Common myeloid progenitor, CD34-positive (primary cell): ENCODE measurements around the gene MFSD12. TPM values are rescaled to one million over a fixed set of nuclear protein-coding genes. Genes with fewer than 3 reads are reported as not detected.

Experiments used
- CTCF ChIA-PET: fragments of 350-600 bp; sonication (Branson Sonifier 250); formaldehyde crosslinking; loops from one replicate; lab custom pipeline; 2021; ENCODE audit warnings: antibody characterized with exemption; lab: Charles Lee
- POLR2A ChIA-PET: fragments of 350-600 bp; sonication (Branson Sonifier 250); formaldehyde crosslinking; loops from one replicate; lab custom pipeline; 2021; ENCODE audit warnings: antibody characterized with exemption; lab: Charles Lee
- DNase-seq, 3 donors: peaks; one replicate each; pipeline versions ENCODE4 v3.0.0 to v3.0.0-alpha.2; 2013
- H3K27ac ChIP-seq, 2 experiments: 1 replicate in 1 of 2; 2 replicates in 1 of 2; pipeline ENCODE4 v1.7.0; 2013; ENCODE audit warnings: inconsistent platforms in 2 of 2, low read length in 2 of 2, mild to moderate bottlenecking in 2 of 2, low read depth in 1 of 2, moderate library complexity in 1 of 2; ENCODE audit not compliant: severe bottlenecking in 2 of 2, insufficient read depth in 1 of 2, poor library complexity in 1 of 2
- H3K27me3 ChIP-seq, 5 experiments: replicated peaks in 2 of 5; 1 replicate in 3 of 5; 2 replicates in 2 of 5; pipeline versions ENCODE4 v1.6.1 to v1.7.0; 2013; ENCODE audit warnings: low read length in 4 of 5, mild to moderate bottlenecking in 2 of 5, moderate library complexity in 2 of 5, inconsistent platforms in 1 of 5; ENCODE audit not compliant: insufficient read depth in 5 of 5, control insufficient read depth in 4 of 5
- H3K36me3 ChIP-seq, 4 experiments: 1 replicate in 2 of 4; 2 replicates in 2 of 4; pipeline versions ENCODE4 v1.6.1 to v1.7.0; 2013; ENCODE audit warnings: low read length in 3 of 4, control low read depth in 1 of 4, mild to moderate bottlenecking in 1 of 4; ENCODE audit not compliant: control insufficient read depth in 4 of 4, insufficient read depth in 4 of 4
- H3K4me1 ChIP-seq, 4 experiments: 1 replicate in 3 of 4; 2 replicates in 1 of 4; pipeline versions ENCODE4 v1.6.1 to v1.7.1; 2013; ENCODE audit warnings: low read length in 3 of 4, mild to moderate bottlenecking in 3 of 4, control low read depth in 1 of 4, inconsistent platforms in 1 of 4, moderate library complexity in 1 of 4; ENCODE audit not compliant: control insufficient read depth in 4 of 4, insufficient read depth in 4 of 4; ENCODE audit errors: control extremely low read depth in 1 of 4
- H3K4me3 ChIP-seq, 7 experiments: 1 replicate in 4 of 7; 2 replicates in 3 of 7; pipeline versions ENCODE4 v1.5.1 to v1.7.0; 2013; ENCODE audit warnings: mild to moderate bottlenecking in 7 of 7, low read length in 6 of 7, moderate library complexity in 6 of 7, inconsistent platforms in 2 of 7, low read depth in 2 of 7, control low read depth in 1 of 7; ENCODE audit not compliant: insufficient read depth in 4 of 7, control insufficient read depth in 1 of 7; ENCODE audit errors: extremely low read depth in 1 of 7
- H3K9me3 ChIP-seq, 5 experiments: 1 replicate in 4 of 5; 2 replicates in 1 of 5; pipeline versions ENCODE4 v1.6.1 to v1.7.1; 2013; ENCODE audit warnings: low read length in 4 of 5, mild to moderate bottlenecking in 2 of 5, inconsistent platforms in 1 of 5, low read depth in 1 of 5, moderate library complexity in 1 of 5; ENCODE audit not compliant: control insufficient read depth in 4 of 5, insufficient read depth in 2 of 5; ENCODE audit errors: control extremely low read depth in 1 of 5
- WGBS: methylation state at CpG from one replicate; pipeline ENCODE4 v1.1.5; 2013; ENCODE audit not compliant: insufficient coverage; 5-methylcytosine and 5-hydroxymethylcytosine counted together
- polyA plus RNA-seq: library from polyadenylated mRNA; unstranded; fragments of 120-200 nt; gene quantifications from one replicate; pipeline ENCODE4 v1.2.1, GENCODE V29; 2013

Gene MFSD12
- polyA plus RNA-seq = 36.8 TPM

- ChIA-PET CTCF (interaction anchor here (1.2 to 2.9 kb wide), 6 partner anchors 10 to 104 kb away, joined by 3 to 25 read pairs (median 5); no protein-coding TSS in a partner anchor), POLR2A (interaction anchor here (0.7 to 0.8 kb wide), 3 partner anchors 12 to 173 kb away, joined by 3 to 4 read pairs (median 3); no protein-coding TSS in a partner anchor)
- Histone ChIP-seq H3K36me3 (peaks cover 0 to 3% (median 0%) of the 10 kb centered on the region in 4 experiments), H3K9me3 (no peaks in the 10 kb centered on the region), H3K4me1 (peaks cover 6 to 60% (median 49%) of the 10 kb centered on the region in 4 experiments), H3K27me3 (no peaks in the 10 kb centered on the region), H3K4me3 (peak within 1 kb of the TSS; percentile 62 to 97 (median 87)), H3K27ac (peak within 1 kb of the TSS in 1 of 2 experiments; percentile 74)
- WGBS = under 1% methylated on average over 74 of the region's 81 CpGs
- DNase-seq = peak; percentile 92 to 96 (median 95)
Measured at GRCh38 chr19:3557461-3558248, at the start of gene MFSD12. Gene MFSD12 (minus strand): TSS chr19:3557586. CDS start chr19:3557403, 183 bp downstream.

DNA sequence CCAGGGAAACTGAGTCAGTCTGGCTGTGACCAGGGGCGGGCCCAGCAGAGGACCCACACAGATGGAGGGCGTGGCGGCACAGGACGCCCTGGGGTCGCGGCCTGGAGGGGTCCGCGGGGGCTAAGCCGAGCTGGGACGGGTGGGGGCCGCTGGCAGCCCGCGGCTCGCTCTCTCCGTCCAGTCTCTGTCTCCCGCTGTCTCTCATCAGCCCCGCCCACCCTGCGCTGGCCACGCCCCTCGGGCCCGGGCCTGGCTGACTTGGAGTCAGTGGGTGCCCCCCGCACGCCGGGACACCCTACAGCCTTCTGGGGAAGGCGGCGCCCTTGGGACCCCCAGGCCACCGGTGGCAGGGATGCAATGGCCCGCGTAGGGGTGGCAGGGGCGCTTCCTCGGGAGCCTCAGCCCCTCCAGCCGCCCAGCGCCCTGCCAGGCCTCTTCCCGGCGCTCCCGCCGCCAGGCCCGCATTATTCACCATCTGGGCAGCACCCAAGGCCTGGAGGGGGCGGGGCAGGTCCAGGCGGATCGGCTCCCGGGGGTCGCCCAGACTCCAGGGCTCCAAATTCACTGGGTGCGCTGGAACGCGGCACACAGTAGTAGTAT, 49.4 kb upstream of the MFSD12 start, which contains the start of gene TBXA2R:
TSS of gene TBXA2R (minus strand) at position 186 of the 600 bp plus-strand sequence. CDS start 6,241 bp downstream, outside the sequence.
- POLR2A ChIA-PET = no interaction called here
- Histone ChIP-seq H3K4me1 (peaks cover 11 to 65% (median 63%) of the 10 kb centered on the region in 4 experiments), H3K36me3 (peaks cover 0 to 24% (median 8%) of the 10 kb centered on the region in 4 experiments), H3K4me3 (peak within 1 kb of the TSS; percentile 37 to 81 (median 72)), H3K27me3 (no peaks in the 10 kb centered on the region), H3K27ac (peak within 1 kb of the TSS in 1 of 2 experiments; percentile 56), H3K9me3 (no peaks in the 10 kb centered on the region)
- 2% methylated on average over 36 of the region's 46 CpGs for WGBS
- DNase-seq = peak in 2 of 3 donors; percentile 45 to 53
- CTCF ChIA-PET = interaction anchor here (1.7 to 3.1 kb wide), 3 partner anchors 12 to 20 kb away, joined by 7 to 18 read pairs (median 15); partner anchors contain the start of gene GIPC3

- no peaks in the 10 kb centered on the region for H3K27me3 ChIP-seq
- H3K4me1 ChIP-seq = peaks cover 11 to 65% (median 63%) of the 10 kb centered on the region in 4 experiments
- POLR2A ChIA-PET = no interaction called here
- CTCF ChIA-PET = interaction anchor here (1.7 kb wide), 1 partner anchor 14 kb away, joined by 7 read pairs; no protein-coding TSS in a partner anchor
- no peak for DNase-seq
- H3K27ac ChIP-seq = peak overlapping the region in 1 of 2 experiments; percentile 56
- H3K36me3 ChIP-seq = peaks cover 0 to 18% (median 4%) of the 10 kb centered on the region in 4 experiments
- peak overlapping the region; percentile 37 to 81 (median 72) for H3K4me3 ChIP-seq
- no peaks in the 10 kb centered on the region for H3K9me3 ChIP-seq
- WGBS = 4% methylated on average over 23 of the region's 35 CpGs
Measured at GRCh38 chr19:3606174-3606689, 48.8 kb upstream of the MFSD12 start.

GRCh38 chr19:3605770-3606169, 48.4 kb upstream of the MFSD12 start:
- CTCF ChIA-PET = interaction anchor here (1.7 kb wide), 1 partner anchor 14 kb away, joined by 7 read pairs; no protein-coding TSS in a partner anchor
- no peak for DNase-seq
- Histone ChIP-seq H3K9me3 (no peaks in the 10 kb centered on the region), H3K27me3 (no peaks in the 10 kb centered on the region), H3K36me3 (peaks cover 0 to 13% (median 1%) of the 10 kb centered on the region in 4 experiments), H3K4me3 (peak overlapping the region in 6 of 7 experiments; percentile 43 to 81 (median 73)), H3K27ac (peak overlapping the region in 1 of 2 experiments; percentile 34), H3K4me1 (peaks cover 11 to 65% (median 63%) of the 10 kb centered on the region in 4 experiments)
- 31% methylated on average over 5 of the region's 5 CpGs for WGBS
- POLR2A ChIA-PET = no interaction called here

- Histone ChIP-seq H3K27me3 (no peaks in the 10 kb centered on the region), H3K4me1 (peaks cover 11 to 65% (median 62%) of the 10 kb centered on the region in 4 experiments), H3K4me3 (peak overlapping the region in 6 of 7 experiments; percentile 43 to 81 (median 73)), H3K27ac (peak overlapping the region in 1 of 2 experiments; percentile 34), H3K36me3 (peaks cover 0 to 14% (median 2%) of the 10 kb centered on the region in 4 experiments), H3K9me3 (no peaks in the 10 kb centered on the region)
- no CpG with 5 or more reads among the region's 3 CpGs for WGBS
- CTCF ChIA-PET = interaction anchor here (1.2 to 1.8 kb wide), 2 partner anchors 10 to 14 kb away, joined by 4 read pairs; no protein-coding TSS in a partner anchor
- DNase-seq = no peak
- POLR2A ChIA-PET = interaction anchor here (0.8 kb wide), 1 partner anchor 20 kb away, joined by 3 read pairs; the partner anchor contains the start of gene GIPC3
Measured at GRCh38 chr19:3605361-3605760, 48.0 kb upstream of the MFSD12 start.

GRCh38 chr19:3604987-3605343, 47.6 kb upstream of the MFSD12 start:
- Histone ChIP-seq H3K4me3 (peak overlapping the region in 6 of 7 experiments; percentile 43 to 81 (median 73)), H3K4me1 (peaks cover 11 to 62% (median 59%) of the 10 kb centered on the region in 4 experiments), H3K27me3 (no peaks in the 10 kb centered on the region), H3K27ac (no peak overlapping the region), H3K9me3 (no peaks in the 10 kb centered on the region), H3K36me3 (peaks cover 0 to 14% (median 4%) of the 10 kb centered on the region in 4 experiments)
- ChIA-PET POLR2A (interaction anchor here (0.8 kb wide), 2 partner anchors 14 to 20 kb away, joined by 3 read pairs; partner anchors contain the start of gene GIPC3), CTCF (interaction anchor here (1.2 to 2.3 kb wide), 5 partner anchors 8 to 23 kb away, joined by 3 to 8 read pairs (median 4); no protein-coding TSS in a partner anchor)
- 0% methylated on average over 6 of the region's 11 CpGs for WGBS
- DNase-seq = peak in 2 of 3 donors; percentile 54 to 61
